GM21526 (cell line): ENCODE results near the gene RCSD1.
A peak's percentile ranks its signal among the peaks of the same experiment; 100 is the strongest.
"Not testable (repeated sequence)": the region's sequence is repeated elsewhere in the genome, so short reads cannot be mapped to it uniquely, and the experiment has no call there.

Experiments
- ATAC-seq: cut with Tn5 transposase; IDR thresholded peaks from one replicate; pipeline ENCODE4 v1.9.1; 2021; ENCODE audit warnings: moderate library complexity; ENCODE audit not compliant: unreplicated experiment, low FRiP score

RCSD1 gene

DNA sequence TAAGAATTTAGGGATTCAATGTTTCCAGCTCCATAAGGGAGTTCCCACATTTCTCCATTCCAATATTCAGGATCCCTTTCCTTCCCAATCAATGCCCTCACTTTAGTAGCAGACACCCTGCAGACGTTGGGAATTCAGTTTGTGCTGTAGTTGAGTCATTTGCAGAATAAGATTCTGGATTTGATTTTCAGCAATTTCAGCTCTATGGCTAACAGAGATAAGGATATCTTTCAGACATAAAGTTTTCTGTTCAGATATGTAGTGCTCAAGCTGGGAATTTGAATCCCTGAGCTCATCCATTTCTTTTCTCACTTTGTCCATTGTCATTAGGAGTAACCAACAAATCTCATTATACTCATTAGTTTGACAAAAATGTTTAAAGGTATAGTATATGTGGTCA is 104.8 kb downstream of the RCSD1 start:
- ATAC-seq: no peak

DNA sequence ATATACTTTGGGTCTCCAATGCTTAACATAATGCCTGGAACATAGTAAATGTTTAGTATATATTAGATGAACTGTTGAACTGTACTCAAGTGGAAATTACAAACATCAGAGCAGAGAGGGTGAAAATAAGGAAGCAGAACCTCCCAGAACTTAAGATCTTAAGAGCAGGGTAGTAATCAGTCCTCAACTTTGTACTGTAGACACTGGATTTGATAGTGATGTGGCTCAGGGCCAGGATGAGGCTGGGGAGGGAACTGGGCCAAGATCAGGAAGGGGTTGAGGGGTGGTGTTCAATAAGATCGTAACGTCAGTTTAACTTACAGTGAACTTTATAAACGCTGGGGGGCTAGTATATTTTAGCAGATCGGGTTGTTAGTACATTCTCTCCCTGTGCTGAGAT is 107.1 kb downstream of the RCSD1 start:
- no peak for ATAC-seq

DNA sequence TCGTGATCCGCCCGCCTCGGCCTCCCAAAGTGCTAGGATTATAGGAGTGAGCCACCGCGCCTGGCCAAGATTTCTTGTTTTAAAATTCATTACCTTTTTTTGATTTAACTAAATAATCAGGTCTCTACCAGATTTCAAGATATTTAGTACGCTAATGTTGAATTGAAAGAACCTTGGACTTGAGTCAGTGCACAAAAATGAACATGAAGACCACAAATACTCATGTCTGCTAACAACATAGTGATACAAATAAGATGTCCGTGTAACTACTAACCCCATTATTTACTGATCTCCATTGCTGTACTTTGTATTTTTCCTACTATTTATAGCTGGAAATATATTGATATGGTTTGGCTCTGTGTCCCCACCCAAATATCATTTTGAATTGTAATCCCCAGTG is 108.1 kb downstream of the RCSD1 start:
- no peak for ATAC-seq

DNA sequence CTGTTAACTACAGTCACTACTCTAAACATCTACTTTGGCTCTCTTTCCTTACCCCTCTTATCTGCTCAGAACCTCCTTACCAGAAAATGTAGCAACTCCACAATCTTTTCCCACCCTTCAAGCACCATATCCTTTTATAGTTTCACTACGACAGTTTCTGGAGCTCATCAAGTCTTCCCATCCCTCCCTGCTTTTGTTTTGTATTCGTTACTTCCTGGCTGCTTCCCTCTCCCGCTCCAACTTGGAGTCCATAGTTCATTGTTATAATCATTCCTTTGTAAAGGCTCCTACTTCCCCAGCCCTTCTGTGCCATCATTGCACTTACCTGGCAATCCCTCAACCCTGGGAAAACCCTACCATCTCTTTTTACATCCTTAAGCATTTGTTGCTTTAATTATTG is 109.7 kb downstream of the RCSD1 start:
- ATAC-seq: no peak

DNA sequence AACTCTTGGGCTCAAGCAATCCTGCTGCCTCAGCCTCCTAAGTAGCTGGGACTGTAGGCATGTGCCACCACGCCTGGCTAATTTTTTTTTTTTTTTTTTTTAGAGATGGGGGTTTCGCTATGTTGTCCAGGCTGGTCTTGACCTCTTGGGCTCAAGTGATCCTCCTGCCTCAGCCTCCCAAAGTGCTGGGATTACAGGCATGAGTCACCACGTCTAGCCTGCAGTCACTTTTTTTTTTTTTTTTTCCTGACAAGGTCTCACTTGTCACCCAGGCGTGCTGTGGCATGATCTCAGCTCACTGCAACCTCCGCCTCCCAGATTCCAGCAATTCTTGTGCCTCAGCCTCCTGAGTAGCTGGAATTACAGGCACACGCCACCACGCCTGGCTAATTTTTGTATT is 111.1 kb downstream of the RCSD1 start:
- not testable (repeated sequence) for ATAC-seq

DNA sequence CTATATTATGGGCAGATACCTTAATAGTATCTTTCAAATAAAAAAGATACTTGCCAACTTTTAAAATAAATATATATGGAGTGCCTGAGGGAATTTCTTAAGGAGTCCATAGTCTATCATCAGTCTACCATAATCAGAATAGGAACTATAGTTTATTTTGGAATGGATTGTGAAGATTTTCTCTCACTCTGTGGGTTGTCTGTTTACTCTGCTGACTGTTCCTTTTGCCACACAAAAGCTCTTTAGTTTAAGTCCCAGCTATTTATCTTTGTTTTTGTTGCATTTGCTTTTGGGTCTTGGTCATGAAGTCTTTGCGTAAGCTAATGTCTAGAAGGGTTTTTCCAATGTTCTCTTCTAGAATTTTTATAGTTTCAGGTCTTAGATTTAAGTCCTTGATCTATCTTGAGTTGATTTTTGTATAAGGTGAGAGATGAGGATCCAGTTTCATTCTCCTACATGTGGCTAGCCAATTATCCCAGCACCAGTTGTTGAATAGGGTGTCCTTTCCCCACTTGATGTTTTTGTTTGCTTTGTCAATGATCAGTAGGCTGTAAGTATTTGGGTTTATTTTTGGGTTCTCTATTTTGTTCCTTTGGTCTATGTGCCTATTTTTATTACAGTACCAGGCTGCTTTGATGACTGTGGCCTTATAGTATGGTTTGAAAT is 112.5 kb downstream of the RCSD1 start:
- not testable (repeated sequence) for ATAC-seq

DNA sequence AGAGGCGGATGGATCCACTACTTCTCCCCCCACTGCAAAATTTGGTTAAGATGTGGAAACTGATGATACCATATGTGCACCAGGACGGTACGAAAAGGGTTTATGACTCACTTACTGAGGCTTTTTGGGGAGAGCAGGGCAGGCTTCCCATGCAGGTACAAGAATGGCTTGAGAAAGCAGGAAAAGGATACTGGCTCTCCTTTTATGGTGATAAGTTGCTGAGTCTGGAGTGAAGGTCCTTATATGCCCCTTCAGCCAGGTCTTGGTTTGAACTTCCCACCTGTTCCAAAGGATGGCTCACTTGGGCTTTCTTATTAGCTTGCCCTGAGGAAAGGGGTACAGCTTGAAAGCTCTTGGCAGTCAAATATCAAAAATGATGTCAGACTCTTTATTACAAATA is 114.9 kb downstream of the RCSD1 start:
- no peak for ATAC-seq

DNA sequence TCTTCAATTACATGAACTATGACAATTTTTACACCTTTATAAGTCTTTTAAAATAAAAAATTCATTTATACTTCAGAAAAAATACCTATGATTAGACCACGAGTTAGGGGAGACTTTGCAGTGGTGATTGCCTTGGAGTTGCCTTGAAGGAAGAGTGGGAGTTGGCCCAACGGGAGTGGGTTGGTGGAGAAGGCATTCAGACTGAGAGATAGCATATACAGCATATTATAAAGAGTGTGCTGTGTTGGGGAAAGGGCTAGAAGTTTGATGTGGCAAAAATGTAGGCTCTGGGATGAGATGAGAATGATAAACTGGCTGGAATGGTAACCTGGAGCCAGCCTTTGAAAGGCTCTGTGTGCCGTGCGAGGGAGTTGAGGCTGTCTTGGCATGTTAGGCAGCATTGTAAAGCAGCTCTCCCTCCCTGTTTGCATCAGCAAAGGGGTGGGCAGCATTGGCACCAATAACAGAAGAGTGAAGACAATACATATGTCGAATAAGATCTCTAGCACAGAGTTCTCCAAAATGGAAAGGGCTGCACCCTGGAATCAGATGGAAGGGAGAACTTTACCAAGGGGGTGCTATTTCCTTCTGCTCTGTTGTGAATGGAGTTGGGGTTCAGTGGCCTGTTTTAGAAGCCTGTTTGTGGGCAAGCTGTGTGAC is 116.1 kb downstream of the RCSD1 start:
- ATAC-seq: no peak

DNA sequence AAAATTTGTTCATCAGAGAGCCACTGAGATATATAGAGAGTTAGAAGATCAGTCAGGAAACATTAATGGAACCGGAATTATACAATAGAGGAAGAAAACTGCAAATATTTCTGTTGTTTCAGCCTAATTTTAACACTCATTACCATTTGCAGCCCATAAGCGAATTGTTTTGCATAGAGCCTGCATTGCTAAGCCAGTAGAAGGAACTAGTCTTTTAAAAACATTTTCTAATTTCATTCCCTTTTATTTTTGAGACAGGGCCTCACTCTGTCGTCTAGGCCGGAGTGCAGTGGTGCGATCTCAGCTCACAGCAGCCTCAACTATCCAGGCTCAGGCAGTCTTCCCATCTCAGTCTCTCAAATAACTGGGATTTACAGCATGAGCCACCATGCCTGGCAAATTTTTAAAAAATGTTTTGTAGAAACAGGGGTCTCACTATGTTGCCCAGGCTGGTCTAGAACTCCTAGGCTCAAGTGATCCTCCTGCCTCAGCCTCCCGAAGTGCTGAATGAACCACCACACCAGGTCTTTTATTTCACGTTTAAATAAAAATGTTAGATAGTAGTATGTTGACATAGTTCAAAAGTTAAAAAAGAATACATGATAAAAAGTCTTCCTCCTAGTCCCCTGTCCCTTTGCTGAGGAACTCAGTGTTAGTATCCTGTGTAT is 117.1 kb downstream of the RCSD1 start:
- ATAC-seq: peak; percentile 49

DNA sequence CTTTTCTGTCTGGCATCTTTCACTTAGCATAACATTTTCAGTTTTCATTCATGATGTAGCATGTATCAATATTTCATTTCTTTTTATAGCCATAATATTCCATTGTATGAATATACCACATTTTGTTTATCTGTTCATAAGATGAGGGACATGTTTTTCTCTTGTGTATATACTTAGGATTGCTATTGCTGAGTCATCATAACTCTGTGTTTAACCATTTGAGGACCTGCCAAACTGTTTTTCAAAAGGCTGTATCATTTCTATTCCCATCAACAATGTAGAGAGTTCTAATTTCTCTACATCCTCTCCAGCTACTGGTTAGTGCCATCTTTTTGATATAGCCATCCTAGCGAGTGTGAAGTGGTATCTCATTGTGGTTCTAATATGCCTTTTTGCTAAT is 118.0 kb downstream of the RCSD1 start:
- no peak for ATAC-seq

DNA sequence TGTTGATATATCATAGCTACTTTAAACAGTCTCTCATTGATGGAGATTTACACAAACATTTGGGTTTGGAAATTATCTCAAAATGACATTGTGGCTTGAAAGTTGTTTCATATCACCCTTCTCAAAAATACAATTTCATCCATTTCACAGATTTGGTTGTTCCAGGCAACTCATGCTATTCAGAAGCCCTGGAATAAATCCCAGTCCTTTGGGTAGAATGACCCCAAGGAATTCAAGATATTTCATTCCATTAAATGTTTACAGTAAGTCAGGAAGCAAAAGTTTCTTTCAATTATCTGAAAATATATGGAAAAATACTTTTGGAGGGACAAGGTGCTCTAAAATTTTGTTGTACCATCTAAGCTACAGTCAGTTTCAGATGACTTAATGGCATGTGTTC is 118.9 kb downstream of the RCSD1 start:
- ATAC-seq: no peak

DNA sequence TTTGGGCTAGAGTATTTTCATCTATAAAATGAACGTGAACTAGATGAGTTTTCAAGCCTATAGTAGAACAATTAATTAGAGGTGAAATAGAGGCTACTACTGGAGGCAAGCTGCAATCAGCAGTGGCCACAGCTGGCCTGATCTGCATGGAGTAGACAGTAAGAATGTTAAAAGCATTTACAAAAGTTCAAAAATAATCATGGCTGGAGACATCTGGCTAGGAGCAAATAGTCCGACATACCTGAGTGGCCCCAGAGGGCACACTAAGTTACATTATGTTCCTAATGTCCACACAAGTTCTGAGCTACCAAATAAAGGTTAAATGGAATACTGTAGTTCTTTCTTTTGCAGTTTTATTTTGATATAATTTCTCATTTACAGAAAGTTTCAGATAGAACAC is 119.7 kb downstream of the RCSD1 start:
- ATAC-seq: no peak

DNA sequence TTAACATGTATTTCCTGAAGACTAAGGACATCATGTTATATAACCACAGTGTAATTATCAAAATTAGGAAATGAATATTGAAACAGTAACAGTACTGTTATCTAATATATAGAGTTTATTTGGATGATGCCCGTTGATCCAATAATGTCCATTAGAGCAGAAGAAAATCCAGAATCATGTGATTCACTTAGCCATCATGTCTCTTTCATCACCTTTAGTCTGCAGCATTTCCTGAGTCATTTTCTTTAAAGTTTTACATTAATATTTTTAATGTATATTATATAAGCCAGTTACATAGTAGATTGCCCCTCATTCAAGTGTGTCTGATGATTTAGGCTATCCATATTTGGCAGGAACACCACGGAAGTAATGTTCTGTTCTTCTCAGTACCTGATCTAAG is 120.6 kb downstream of the RCSD1 start:
- ATAC-seq: no peak

DNA sequence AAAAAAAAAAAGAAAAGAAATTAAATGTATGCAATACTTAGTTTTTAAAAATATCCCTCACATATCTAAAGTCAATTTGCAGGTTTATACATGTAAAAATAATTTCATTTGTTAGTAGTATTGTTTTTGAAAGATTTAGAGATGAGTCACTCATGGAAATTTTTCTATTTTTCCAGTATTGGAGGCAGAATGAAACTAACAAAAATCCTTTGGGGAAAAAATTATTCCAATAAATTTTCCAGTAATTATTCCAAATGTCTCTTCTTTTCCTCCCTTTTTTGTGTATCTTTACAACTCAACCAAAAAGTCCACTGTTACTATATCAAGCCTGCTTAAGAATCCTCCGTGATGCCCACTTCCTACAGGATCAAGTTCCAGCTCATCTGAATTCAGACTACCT is 121.6 kb downstream of the RCSD1 start:
- no peak for ATAC-seq

DNA sequence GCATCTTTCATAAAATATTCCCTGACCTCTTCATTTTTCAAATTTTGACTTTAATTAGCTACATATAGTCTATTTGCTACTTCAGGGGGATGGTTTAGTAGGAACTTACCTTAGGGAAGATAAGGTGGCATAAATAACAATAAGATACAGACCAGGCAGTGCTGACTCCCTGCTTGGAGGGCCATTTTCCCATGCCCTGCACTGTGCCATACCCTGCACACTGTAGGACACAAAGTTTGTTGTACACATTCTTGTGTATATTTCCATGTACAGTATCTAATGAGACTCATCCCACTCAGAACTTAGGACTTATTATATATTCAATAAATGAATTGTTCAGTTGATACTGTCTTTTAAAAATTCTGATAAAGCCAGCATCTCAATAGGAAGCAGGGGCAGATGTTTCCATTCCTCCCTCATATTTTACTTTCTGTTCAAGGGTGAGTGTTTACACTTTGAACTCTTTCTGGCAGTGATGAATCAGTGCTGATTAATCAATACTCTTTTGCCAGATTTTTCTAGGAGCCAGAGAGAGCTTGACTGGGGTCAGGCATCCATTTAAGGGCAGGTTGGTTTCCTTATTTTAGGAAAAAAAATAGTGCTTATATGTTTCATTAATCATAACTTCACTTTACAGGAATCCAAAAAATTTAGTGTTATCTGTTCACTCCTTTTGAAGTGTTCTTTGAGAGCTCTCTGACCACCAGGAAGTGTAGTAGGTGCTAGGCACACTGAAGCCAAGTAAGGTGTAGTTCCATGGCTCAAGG is 122.4 kb downstream of the RCSD1 start:
- no peak for ATAC-seq

DNA sequence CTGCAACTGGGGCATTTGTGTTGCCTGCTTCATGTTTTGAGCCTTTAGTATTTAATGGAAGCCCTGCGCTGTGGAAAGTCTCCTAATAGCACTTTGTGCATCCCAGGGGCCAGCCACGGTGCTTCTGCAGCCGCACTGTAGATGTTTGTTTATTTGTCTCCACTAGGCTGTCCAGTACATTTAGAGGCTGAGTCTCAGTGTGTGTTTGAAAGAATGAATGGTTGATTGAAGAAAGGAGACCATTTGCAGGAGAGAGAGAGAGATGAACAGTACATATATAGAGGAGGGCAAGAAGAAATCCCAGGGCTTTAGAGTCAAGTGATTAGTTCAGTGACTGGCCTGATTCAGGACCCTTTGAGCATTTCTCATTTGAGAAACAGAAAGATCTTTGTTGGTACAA is 125.6 kb downstream of the RCSD1 start:
- no peak for ATAC-seq
